AG10803 (cell line): ENCODE measurements around the gene LASP1NB.

Experiments used
- DNase-seq: peaks from one replicate; pipeline ENCODE4 v3.0.0; 2010; ENCODE audit warnings: low read depth
- H3K4me3 ChIP-seq: 2 replicates; pipeline ENCODE4 v1.5.1; 2011; ENCODE audit warnings: mild to moderate bottlenecking, low read length, control low read depth
- CTCF ChIP-seq: conservative IDR thresholded peaks from 2 replicates; pipeline ENCODE4 v1.5.1; 2011; ENCODE audit warnings: mild to moderate bottlenecking, low read length, control low read depth, inconsistent platforms

LASP1NB gene

GRCh38 chr17:38958326-38958725 is 32.9 kb downstream of the LASP1NB start:
- no peak for TF ChIP-seq CTCF
- DNase-seq, result peak; percentile 48
- H3K4me3 ChIP-seq, result no peak overlapping the region

DNA sequence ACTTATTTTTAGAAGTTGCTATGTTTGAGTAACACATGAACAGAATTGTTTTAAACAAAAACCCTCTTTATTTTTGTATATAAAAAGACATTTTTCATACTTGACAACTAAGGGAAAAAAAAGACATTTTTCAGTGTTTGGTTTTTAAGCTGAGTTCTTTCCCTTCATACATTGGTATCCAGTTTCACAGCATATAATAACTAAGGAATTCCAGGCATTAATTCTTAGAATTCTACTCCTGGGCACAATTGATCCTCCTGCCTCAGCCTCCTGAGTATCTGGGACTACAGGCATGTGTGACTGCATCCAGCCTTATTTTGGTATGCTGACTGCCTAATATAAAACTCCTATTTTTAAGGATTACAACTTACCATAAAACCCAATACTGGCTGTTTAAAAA is 33.3 kb downstream of the LASP1NB start:
- no peak overlapping the region for H3K4me3 ChIP-seq
- no peak for TF ChIP-seq CTCF
- DNase-seq, result peak; percentile 85

- no peak for TF ChIP-seq CTCF
- no peak overlapping the region for H3K4me3 ChIP-seq
- no peak for DNase-seq
These were observed 34.1 kb downstream of the LASP1NB start for GRCh38 chr17:38959508-38959907.

DNA sequence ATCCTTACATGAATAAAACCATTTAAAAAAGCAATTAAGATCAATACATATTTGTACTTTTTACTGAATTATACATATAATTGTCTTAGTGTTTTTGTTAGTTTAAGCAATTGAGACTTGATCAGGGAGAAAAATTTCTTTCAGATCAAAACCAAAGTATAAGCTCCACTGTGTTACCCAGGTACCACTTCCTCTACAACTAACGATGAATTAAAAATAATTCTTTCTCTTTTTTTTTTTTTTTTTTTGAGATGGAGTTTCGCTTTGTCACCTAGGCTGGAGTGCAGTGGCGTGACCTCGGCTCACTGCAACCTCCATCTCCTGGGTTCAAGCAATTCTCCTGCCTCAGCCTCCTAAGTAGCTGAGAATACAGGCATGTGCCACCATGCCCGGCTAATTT is 35.0 kb downstream of the LASP1NB start:
- no peak for DNase-seq
- no peak overlapping the region for H3K4me3 ChIP-seq
- no peak for TF ChIP-seq CTCF

- TF ChIP-seq CTCF, result no peak
- no peak for DNase-seq
- H3K4me3 ChIP-seq, result no peak overlapping the region
These were observed 36.0 kb downstream of the LASP1NB start for GRCh38 chr17:38961413-38961812.

DNA sequence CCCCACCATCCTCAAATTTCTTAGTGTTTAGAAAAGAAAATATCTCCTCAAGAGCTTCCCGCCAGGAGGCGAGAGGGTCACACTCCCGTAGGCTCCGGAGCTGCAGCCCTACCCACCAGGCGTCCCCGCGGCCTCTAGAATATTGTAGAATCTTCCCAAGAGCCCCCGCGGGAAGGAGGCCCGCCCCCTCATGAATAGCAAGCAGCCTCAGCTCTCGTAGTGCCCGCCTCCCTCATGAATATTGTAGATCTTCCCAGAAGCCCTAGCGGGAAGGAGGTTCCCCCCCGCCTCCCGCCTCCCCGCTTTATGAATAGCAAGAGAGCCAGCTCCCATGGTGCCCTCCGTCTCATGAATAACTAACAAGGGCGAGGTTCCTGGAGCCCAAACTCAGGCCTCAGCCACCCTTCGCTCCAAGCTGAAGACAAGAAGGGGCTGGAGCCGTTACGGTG is 41.9 kb downstream of the LASP1NB start, which contains the start of gene FBXO47:
FBXO47 (minus strand) TSS at position 114 of the 449 bp plus-strand sequence. CDS start 4,378 bp downstream, outside the sequence.
- peak within 1 kb of the TSS; percentile 43 for H3K4me3 ChIP-seq
- DNase-seq, result peak; percentile 90
- TF ChIP-seq CTCF, result peak; percentile 8; the same call in 1 of the 2 replicates

GRCh38 chr17:38969281-38969680 is 43.9 kb downstream of the LASP1NB start:
- H3K4me3 ChIP-seq, result no peak overlapping the region
- TF ChIP-seq CTCF, result no peak
- DNase-seq, result no peak
